H4 (cell line): Measurements from ENCODE around the gene APH1A. TPM values are rescaled to one million over a fixed set of nuclear protein-coding genes. Genes with fewer than 3 reads are reported as not detected.
A peak's percentile ranks its signal among the peaks of the same experiment; 100 is the strongest.
"Not testable (repeated sequence)": the region's sequence is repeated elsewhere in the genome, so short reads cannot be mapped to it uniquely, and the experiment has no call there.

Source experiments
- DNase-seq: peaks from one replicate; pipeline ENCODE4 v3.0.0-alpha.2; 2015; ENCODE audit warnings: low spot score
- total RNA-seq: library from RNA; depleted of rRNA; stranded (reverse); fragments of >200 nt; shearing (Covaris generic); gene quantifications from 2 replicates; pipeline ENCODE4 v1.2.3, GENCODE V29; 2014

Gene APH1A
- total RNA-seq, 1 experiment from 2014 or later, result 129 TPM

GRCh38 chr1:150268340-150268704 lies 494 bp downstream of the APH1A start:
- DNase-seq, result no peak

- no peak for DNase-seq
Observed at GRCh38 chr1:150267896-150268295, 920 bp downstream of the APH1A start.

- DNase-seq, result no peak
Observed at GRCh38 chr1:150263549-150263948, 5.3 kb downstream of the APH1A start.

- no peak for DNase-seq
Observed at GRCh38 chr1:150262388-150263320, 6.2 kb downstream of the APH1A start.

- no peak for DNase-seq
Observed at GRCh38 chr1:150261367-150261766, 7.4 kb downstream of the APH1A start.

GRCh38 chr1:150259758-150260669 lies 8.8 kb downstream of the APH1A start:
- peak; percentile 47 for DNase-seq

- no peak for DNase-seq
Observed at GRCh38 chr1:150259217-150259616, 9.6 kb downstream of the APH1A start.

- DNase-seq, result no peak
Observed at GRCh38 chr1:150257624-150258585, 10.9 kb downstream of the APH1A start, which contains the start of gene CA14. Gene CA14 (plus strand): TSS chr1:150257774. CDS start chr1:150258129, 355 bp downstream.

GRCh38 chr1:150256554-150257341 lies 12.1 kb downstream of the APH1A start:
- no peak for DNase-seq

- DNase-seq, result no peak
Observed at GRCh38 chr1:150256198-150256553, 12.6 kb downstream of the APH1A start.

GRCh38 chr1:150249936-150250335 lies 18.9 kb downstream of the APH1A start:
- no peak for DNase-seq

GRCh38 chr1:150243003-150243402 lies 25.8 kb downstream of the APH1A start:
- no peak for DNase-seq

- DNase-seq, result no peak
Observed at GRCh38 chr1:150237746-150238145, 31.1 kb downstream of the APH1A start.

- DNase-seq, result not testable (repeated sequence)
Observed at GRCh38 chr1:150237176-150237575, 31.6 kb downstream of the APH1A start.

- DNase-seq, result no peak
Observed at GRCh38 chr1:150236614-150237100, 32.2 kb downstream of the APH1A start.

GRCh38 chr1:150235852-150236613 lies 32.8 kb downstream of the APH1A start, which contains the start of gene ANP32E:
Gene ANP32E (minus strand): TSS chr1:150236112. CDS start chr1:150235786, 326 bp downstream.
- DNase-seq, result peak; percentile 100

- DNase-seq, result no peak
Observed at GRCh38 chr1:150235294-150235851, 33.4 kb downstream of the APH1A start.

GRCh38 chr1:150234566-150235293 lies 34.1 kb downstream of the APH1A start:
- peak; percentile 66 for DNase-seq

GRCh38 chr1:150234309-150234565 lies 34.6 kb downstream of the APH1A start:
- no peak for DNase-seq
